ENCODE results near the gene C14orf93.

Gene C14orf93

GRCh38 chr14:23044840-23045239, 34.9 kb upstream of the C14orf93 start:
- no peak for DNase-seq

- DNase-seq, result no peak
These were observed 33.8 kb upstream of the C14orf93 start for GRCh38 chr14:23043754-23044153.

GRCh38 chr14:23043145-23043544, 33.2 kb upstream of the C14orf93 start:
- DNase-seq, result no peak

- DNase-seq, result no peak
These were observed 32.4 kb upstream of the C14orf93 start, which contains the start of gene PSMB11 for GRCh38 chr14:23042162-23042965. PSMB11 (plus strand) TSS chr14:23042212; CDS start chr14:23042226, 14 bp downstream.

GRCh38 chr14:23041729-23042128, 31.8 kb upstream of the C14orf93 start:
- DNase-seq, result no peak

GRCh38 chr14:23040100-23040499, 30.2 kb upstream of the C14orf93 start:
- no peak for DNase-seq

- DNase-seq, result no peak
These were observed 25.6 kb upstream of the C14orf93 start for GRCh38 chr14:23035303-23036144.

GRCh38 chr14:23034498-23035302, 24.8 kb upstream of the C14orf93 start, which contains the start of gene PSMB5:
PSMB5 (minus strand) TSS chr14:23034900; CDS start chr14:23034881, 19 bp downstream.
- DNase-seq, result no peak

GRCh38 chr14:23033801-23034497, 24.0 kb upstream of the C14orf93 start:
- no peak for DNase-seq

- no peak for DNase-seq
These were observed 23.3 kb upstream of the C14orf93 start for GRCh38 chr14:23033251-23033727.

- no peak for DNase-seq
These were observed 21.0 kb upstream of the C14orf93 start for GRCh38 chr14:23030936-23031335.

GRCh38 chr14:23028799-23029198, 18.9 kb upstream of the C14orf93 start:
- no peak for DNase-seq

GRCh38 chr14:23025151-23025814, 15.3 kb upstream of the C14orf93 start:
- DNase-seq, result no peak

GRCh38 chr14:23024612-23025075, 14.7 kb upstream of the C14orf93 start:
- DNase-seq, result no peak

- DNase-seq, result no peak
These were observed 13.8 kb upstream of the C14orf93 start for GRCh38 chr14:23023795-23024152.

GRCh38 chr14:23023022-23023794, 13.3 kb upstream of the C14orf93 start:
- no peak for DNase-seq

GRCh38 chr14:23021889-23022442, 12.0 kb upstream of the C14orf93 start:
- DNase-seq, result no peak

GRCh38 chr14:23021434-23021833, 11.5 kb upstream of the C14orf93 start:
- no peak for DNase-seq

GRCh38 chr14:23020143-23021128, 10.5 kb upstream of the C14orf93 start:
- no peak for DNase-seq
